HG02798 (cell line): Measurements from ENCODE around the gene ACOX3.
A peak's percentile ranks its signal among the peaks of the same experiment; 100 is the strongest.

Experiments
- ATAC-seq: cut with Tn5 transposase; IDR thresholded peaks from one replicate; pipeline ENCODE4 v1.9.1; 2021; ENCODE audit warnings: mild to moderate bottlenecking; ENCODE audit not compliant: unreplicated experiment, poor library complexity

The ACOX3 gene

DNA sequence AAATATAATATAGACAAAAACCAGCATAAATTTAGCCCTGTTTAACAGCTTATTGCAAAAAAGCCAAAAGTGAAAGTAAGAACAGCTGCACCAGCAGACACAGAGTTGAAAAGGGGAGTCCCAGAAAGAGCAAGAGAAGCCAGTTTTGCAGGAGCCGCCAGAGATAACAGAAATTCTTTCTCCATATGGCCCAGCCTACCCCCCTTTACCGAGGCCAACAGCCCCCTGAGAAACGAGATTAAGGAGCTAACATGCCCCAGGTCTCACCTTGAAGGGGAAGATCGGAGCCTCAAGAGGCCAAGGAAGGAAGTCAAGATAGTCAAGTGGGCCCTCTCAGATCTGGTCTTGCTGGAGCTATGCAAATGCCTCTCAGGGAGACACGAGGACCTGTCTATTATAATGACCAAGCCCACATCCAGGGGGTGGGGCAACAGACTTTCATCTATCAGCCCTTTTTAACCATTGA is 4.8 kb downstream of the ACOX3 start:
- peak; percentile 63 for ATAC-seq

DNA sequence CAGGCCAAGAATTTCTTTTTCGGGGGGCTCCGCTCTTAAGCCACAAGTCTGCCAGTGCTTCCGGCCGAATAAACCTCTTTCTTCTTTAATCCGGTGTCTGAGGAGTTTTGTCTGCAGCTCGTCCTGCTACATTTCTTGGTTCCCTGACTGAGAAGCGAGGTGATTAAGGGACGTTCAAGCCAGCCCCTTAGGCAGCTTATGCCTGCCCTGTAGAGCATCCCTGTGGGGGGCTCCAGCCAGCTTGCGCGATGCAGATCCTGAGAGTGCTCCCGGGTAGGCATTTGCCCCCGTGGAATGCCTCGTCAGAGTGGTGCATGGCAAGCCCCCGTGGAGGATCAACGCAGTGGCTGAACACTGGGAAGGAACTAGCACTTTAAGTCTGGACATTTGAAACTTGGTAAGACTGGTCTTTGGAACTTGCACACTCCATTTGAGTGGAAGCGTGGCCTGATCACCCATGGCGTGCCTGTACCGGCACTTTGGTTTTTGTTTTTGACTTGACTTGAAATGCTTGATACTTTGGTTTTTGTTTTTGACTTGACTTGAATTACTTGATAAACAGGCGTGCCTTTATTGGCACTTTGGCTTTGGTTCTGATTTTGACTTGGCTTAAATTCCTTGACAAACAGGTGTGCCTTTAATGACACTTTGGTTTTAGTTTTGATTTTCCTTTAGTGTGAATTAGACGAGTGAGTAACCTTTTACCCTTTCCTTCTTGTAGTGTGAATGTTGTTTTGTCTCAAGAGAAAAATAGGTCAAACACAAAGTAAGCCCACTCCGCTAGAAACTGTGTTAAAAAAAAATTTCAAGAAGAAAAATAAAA is 6.1 kb downstream of the ACOX3 start:
- ATAC-seq: no peak

DNA sequence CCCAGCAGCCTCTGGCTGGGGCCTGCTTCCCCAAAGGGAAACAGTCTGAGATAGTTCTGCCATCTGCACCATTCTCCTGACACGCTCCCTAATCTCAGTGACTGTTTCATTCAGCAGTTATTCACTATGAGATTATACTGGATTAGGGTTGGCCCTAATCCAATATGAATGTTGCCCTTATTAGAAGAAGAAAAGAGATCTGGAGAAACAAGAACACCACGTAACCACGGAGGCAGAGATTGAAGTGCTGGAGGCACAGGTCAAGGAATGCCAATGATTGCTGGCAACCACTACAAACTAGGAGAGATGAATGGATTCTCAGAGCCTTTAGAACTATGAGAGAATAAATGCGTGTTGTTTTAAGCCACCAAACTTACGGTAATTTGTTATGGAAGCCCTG is 7.4 kb downstream of the ACOX3 start:
- no peak for ATAC-seq

DNA sequence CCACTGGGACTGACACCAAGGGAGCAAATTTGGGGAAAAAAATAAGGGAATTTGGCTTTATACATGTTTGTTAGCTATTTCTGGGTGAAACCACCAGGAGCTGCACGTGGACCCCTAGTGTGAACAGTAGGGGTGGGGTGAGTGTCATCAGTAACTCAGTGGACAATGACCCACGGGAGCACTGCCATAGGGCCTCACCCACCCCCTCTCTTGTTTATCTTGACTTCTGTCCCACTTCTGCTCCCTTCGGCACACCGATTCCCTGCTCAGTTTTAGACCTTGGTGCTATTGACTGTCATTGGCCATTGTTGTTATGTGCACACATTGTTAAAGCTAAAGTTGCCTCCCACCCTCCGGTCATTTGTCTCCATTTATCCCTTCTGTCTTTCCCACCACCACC is 9.0 kb downstream of the ACOX3 start:
- ATAC-seq: no peak

- peak; percentile 97 for ATAC-seq
Measured at GRCh38 chr4:8428288-8429097, 12.0 kb downstream of the ACOX3 start.

GRCh38 chr4:8427761-8428287 is 12.7 kb downstream of the ACOX3 start:
- ATAC-seq: peak; percentile 51

DNA sequence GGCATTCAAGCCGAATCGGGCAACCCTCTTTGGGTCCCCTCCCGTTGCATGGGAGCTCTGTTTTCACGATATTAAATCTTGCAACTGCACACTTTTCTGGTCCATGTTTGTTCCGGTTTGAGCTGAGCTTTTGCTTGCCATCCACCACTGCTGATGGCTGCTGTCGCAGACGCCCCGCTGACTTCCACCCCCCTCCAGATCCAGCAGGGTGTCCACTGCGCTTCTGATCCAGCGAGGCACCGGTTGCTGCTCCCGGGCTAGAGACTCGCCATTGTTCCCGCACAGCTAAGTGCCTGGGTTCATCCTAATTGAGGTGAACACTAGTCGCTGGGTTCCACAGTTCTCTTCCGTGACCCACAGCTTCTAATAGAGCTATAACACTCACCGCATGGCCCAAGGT is 13.3 kb downstream of the ACOX3 start:
- ATAC-seq: no peak

DNA sequence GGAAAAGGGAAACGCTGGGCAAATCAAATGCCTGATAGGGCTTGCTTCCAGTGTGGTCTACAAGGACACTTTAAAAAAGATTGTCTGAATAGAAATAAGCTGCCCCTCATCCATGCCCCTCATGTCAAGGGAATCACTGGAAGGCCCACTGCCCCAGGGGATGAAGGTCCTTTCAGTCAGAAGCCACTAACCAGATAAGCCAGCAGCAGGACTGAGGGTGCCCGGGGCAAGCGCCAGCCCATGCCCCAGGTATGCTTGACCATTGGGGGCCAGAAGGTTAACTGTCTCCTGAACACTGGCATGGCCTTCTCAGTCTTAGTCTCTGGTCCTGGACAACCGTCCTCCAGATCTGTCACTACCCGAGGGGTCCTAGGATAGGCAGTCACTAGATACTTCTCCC is 17.7 kb downstream of the ACOX3 start:
- ATAC-seq: no peak

- no peak for ATAC-seq
Measured at GRCh38 chr4:8422327-8422726, 18.2 kb downstream of the ACOX3 start.

DNA sequence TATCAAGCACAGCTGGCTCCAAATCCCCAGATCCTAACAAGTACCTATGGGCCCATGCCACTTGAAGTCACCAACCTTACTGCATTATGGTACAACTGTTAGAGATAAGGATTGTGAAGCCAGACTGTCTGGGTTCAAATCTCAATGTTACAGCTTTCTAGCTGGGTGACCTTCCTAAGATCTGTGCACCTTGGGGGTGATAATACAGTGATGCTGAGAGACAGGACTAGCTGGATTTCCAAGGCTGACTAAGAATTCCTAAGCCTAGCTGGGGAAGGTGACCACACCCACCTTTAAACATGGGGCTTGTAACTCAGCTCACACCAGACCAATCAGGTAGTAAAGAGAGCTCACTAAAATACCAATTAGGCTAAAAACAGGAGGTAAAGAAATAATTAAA is 20.4 kb downstream of the ACOX3 start:
- peak; percentile 19 for ATAC-seq

DNA sequence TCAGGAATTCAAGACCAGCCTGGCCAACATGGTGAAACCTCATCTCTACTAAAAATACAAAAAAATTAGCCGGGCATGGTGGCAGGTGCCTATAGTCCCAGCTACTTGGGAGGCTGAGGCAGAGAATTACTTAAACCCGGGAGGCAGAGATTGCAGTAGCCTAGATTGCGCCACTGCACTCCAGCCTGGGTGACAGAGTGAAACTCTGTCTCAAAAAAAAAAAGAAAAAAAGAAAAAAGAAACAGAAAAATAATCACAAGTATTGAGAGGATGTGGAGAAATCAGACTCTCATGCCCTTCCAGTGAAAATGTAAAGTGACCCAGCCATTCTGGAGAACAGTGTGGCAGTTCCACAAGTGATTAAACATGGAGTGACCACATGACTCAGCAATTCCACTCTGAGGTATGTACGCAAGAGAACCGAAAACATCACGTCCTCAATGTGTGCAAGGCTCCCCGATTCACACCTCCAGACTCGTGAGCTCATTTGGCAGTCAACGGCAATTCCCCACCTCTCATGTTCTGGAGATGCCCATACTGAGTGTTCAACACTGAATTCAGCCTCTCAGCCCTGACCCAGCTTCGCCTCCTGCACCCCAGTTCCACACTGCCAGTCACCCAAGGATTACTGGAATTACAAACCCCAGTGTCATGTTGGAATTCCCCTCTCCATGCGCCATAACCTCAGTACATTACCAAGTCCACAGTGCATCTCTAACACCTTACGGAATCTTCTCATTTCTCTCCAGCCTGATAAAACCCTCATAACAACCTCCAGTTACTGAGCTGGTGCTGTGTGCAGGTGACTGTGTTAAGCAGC is 21.1 kb downstream of the ACOX3 start:
- ATAC-seq: peak; percentile 93

DNA sequence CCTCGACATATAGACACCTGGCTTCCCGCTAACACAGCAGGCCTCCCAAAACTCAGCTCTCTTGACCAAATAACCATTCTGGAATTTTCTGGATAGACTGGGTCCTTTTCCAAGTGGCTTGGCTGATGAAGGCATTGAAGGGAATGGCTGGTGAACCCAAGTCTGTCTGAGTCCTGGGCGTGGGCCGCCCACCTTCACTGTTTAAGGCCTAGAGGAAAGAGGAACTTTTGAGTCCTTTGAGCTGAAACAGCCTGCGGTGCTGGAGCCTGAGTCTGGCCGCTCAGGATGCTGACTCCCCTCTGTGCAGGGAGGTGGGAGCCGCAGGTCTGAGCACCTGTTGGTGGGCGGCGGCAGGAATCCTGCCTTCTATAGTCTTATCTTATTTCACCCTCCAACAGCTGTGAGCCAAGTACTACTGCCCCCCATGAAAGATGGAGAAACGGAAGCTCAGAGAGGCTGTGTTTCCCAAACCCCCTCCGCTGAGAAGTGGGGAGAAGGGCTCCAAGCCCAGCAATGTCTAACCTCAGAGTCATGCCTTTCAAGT is 23.4 kb downstream of the ACOX3 start:
- no peak for ATAC-seq

- no peak for ATAC-seq
Measured at GRCh38 chr4:8414377-8414776, 26.1 kb downstream of the ACOX3 start.

- ATAC-seq: no peak
Measured at GRCh38 chr4:8412288-8412687, 28.2 kb downstream of the ACOX3 start.

GRCh38 chr4:8411351-8412180 is 29.0 kb downstream of the ACOX3 start:
- ATAC-seq: no peak

DNA sequence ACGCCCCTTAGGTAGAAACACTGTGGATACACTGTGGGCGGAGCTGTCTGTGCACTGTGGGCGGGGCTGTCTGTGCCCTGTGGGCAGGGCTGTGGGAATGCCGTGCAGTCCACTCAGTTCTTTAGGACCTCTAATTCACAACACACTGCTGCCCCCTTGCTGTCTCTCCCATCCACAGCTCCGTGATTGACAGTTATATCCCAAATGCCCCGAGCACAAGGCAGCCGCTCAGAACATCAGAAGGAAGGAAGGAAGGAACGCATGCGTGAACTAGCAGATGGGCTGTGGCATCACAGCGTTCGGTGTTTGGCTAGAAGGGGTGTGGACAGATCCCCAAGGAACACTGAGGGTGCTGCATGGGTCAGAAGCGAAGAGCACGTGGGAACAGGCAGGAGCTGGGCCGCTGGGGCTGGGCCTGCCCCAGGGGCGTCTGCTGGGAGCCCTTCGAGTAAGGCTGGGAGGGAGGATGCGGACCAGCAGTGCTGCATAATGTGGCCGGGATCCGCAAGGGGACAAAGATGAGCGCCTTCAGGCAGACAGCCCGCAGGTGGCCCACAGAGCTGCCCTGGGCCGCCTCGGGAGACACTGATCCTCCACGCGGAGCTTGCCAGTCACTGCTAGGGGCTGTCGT is 29.8 kb downstream of the ACOX3 start:
- no peak for ATAC-seq

- ATAC-seq: no peak
Measured at GRCh38 chr4:8410066-8410625, 30.4 kb downstream of the ACOX3 start.

GRCh38 chr4:8409264-8410065 is 31.1 kb downstream of the ACOX3 start:
- ATAC-seq: peak; percentile 43
